Omental fat pad (tissue), 4 donors: ENCODE results near the gene COL9A3. TPM values are rescaled to one million over a fixed set of nuclear protein-coding genes. Genes with fewer than 3 reads are reported as not detected.
A peak's percentile ranks its signal among the peaks of the same experiment; 100 is the strongest.

Source experiments
- ATAC-seq: fragments of 150-250 bp; one replicate; pipeline ENCODE4 v1.9.1; 2016; ENCODE audit warnings: mild to moderate bottlenecking, moderate library complexity; ENCODE audit not compliant: low FRiP score
- DNase-seq: peaks from one replicate; pipeline ENCODE4 v3.0.0-alpha.2; 2019; ENCODE audit warnings: low spot score
- total RNA-seq, 4 donors: library from RNA; depleted of rRNA; stranded (reverse); fragments of >200 nt; gene quantifications; one replicate each; pipeline ENCODE4 v1.1.0, GENCODE V29; 2016
- TF ChIP-seq, protein P1 (sequence below), 3 donors: fragments of 450-650 bp; IDR thresholded peaks; one replicate each; pipeline ENCODE4 v1.5.1; 2016 to 2017; ENCODE audit warnings: antibody characterized with exemption in 3 of 3, mild to moderate bottlenecking in 3 of 3, moderate library complexity in 2 of 3

Gene COL9A3
- total RNA-seq, 4 donors from 2014 or later = 2.3 to 6.3 (median 3.6) TPM

DNA sequence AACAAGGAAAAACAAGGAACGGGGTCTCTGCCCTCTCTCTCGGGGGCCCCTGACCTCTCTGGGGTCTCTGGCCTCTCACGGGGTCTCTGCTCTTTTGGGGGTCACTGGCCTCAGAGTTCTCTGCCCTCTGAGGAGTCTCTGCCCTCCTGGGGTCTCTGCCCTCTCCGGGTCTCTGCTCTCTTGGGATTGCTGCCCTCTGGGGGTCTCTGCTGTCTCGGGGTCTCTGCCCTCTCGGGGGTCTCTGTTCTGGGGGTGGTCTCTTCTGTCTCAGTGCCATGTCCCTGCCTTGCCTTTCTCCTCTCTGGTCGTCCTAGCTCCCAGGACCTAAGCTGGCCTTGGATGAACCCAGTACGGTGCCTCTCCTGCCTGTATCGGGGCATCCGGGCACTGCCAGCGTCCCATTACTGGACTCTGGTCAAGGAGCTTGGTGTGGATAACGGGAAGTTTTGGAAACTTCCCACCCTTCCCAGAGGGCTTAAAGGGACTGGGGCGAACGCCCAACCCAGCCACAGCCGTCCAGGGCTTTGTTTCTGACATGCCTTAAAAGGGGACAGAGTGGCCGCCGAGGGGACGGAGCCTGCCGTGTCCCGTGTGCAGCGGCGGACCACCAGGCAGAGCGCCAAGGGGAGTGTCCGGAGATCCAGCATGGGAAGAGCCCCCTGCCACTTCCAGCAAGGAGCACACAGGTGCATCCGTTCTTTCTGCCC lies 45.3 kb upstream of the COL9A3 start:
- no peak for DNase-seq
- TF ChIP-seq, protein P1, sequence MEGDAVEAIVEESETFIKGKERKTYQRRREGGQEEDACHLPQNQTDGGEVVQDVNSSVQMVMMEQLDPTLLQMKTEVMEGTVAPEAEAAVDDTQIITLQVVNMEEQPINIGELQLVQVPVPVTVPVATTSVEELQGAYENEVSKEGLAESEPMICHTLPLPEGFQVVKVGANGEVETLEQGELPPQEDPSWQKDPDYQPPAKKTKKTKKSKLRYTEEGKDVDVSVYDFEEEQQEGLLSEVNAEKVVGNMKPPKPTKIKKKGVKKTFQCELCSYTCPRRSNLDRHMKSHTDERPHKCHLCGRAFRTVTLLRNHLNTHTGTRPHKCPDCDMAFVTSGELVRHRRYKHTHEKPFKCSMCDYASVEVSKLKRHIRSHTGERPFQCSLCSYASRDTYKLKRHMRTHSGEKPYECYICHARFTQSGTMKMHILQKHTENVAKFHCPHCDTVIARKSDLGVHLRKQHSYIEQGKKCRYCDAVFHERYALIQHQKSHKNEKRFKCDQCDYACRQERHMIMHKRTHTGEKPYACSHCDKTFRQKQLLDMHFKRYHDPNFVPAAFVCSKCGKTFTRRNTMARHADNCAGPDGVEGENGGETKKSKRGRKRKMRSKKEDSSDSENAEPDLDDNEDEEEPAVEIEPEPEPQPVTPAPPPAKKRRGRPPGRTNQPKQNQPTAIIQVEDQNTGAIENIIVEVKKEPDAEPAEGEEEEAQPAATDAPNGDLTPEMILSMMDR (IDR thresholded peaks at IDR 0.05) = no peak
- ATAC-seq = no peak

DNA sequence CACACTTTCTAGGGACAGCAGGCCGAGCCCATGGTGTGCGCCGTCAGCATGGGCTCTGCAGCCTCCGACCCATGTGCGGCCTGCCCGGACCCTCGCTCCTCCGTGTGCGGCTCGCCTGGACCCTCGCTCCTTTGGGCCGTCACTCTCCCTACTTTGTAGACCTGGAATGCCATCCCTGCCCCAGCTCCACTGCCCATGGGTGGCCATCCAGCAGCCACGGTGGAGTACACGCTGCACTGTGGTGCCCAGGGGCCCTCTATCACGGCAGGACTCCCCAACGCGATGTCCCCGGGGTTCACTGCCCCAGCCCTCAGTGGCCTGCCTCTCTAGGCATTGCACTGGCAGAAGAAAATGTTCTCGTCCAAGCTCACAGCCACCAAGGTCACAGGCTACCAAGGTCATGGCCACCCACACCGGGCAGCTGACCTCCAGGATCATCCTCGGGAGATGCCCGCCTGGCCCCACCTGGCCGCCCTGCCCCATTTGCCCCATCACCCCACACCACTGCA lies 44.7 kb upstream of the COL9A3 start:
- TF ChIP-seq, protein P1 (IDR thresholded peaks at IDR 0.05) = no peak
- DNase-seq = no peak
- no peak for ATAC-seq

DNA sequence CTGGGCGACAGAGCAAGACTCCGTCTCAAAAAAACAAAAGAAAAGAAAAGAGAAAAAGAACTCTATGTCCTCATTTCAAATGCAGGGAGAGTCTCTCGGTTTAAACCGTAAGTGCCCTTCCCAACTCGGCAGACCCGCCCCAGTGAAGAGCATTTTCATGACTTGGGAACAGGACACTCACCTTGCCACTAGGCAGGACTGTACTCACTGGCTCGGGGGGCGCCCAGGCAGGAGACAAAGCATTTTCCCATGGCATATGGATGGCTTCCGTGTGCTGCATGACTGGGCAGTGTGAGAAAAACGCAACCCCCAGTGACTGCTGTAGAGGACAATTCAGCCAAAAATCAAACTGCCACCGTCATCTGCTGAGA lies 44.2 kb upstream of the COL9A3 start:
- TF ChIP-seq, protein P1 (IDR thresholded peaks at IDR 0.05) = no peak
- ATAC-seq = no peak

DNA sequence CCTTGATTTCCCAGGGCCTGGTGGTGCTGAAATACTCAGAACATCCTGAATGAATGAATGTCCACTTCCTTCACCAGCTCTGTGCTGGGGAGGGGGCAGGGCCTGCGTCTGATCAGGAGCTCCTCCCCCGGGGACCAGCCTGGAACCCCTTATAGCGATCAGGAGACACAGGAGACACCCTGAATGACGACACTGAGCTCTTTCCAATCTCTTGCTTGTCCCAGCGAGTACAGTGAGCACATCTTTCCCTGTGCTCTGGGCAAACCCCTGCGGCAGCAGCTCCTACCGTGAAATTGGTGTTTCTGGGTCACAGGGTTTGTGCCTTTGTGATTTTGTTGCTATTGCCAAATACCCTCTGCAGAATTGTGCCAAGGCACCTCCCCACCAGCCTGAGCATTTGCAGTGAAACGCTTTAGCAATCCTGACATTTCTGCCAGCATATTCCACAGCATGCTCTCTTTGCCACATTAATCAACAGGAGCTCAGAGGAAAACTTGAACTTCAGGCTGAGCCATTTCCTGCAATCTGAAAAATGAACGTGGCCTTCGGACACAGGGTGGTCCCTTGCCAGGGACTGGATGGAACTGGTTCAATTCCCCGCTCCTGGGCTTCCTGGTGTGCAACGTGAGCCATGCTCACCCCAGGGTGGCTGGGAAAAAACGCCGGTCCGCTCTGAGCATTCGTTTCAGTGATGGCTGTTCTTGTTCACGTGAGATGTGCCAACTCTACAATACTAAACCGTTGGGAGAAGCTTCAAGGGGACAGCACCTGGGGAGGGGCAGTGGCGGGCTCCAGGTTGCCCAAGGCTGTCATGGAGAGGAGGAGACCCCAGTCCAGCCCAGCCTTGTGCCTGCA lies 43.6 kb upstream of the COL9A3 start:
- no peak for DNase-seq
- peak; percentile 59 for ATAC-seq
- TF ChIP-seq, protein P1 (IDR thresholded peaks at IDR 0.05) = no peak

More for the DNA sequence above, 44.2 kb upstream of the COL9A3 start:
- no peak for DNase-seq

DNA sequence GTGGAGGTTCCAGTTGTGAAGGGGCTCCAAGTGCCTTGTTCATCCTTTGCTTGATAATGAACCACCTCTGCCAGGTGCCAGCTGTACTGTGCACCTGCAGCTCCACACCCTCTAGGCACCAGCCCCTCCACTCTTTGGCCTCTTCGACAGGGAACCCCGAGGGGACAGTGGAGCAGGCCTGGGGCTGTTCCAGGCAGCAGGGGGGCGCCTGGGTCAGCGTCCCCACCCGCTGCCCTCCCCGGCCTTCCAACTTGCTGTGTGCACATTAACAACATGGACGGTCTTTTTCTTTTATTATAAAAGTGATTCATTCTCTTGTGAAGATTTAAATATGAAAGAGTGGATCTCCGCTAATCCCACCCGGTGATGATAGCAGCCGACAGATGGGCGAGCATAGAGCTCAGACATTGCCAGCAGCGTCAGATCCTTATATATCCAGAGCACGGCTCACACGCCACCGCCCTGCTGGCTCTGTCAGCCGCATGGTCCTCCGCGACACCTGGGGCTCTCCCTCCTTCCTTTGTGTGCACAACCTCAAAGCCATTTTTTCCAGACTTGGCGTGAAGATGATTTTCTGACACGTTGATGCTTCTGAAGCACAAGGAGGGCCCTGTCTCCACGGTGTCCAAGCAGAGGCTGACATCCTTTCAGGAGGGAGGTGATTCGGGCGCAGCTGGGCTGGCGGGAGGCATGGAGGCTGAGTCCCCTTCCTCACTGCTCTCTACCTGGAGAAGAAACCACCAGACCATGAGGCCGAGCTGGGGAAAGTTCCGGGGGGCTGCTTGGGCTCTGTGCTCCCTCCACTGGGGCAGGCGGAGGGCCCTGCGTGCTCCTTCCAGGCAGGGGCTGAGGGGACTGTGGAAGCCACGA lies 42.8 kb upstream of the COL9A3 start:
- DNase-seq (no peak), ATAC-seq (no peak)
- TF ChIP-seq, protein P1 (IDR thresholded peaks at IDR 0.05) = no peak

DNA sequence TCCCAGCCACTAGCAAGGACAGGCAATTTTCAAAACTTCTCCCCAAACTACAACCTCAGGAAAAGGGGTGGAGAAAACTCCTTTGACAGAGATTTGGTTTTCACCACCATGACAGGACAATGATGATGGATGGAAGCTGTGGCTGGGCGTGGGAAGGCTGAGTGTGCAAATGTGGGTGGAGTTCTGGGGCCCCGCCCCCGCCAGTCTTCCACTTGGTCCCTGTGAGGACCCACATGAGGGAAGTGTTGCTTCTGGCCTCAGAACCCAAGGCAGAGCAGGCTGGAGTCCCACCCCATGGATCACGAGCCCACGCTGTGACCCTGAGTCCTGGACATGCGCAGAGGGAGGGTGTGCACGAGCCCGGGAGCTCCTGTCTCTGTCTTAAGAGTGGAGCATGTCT lies 42.1 kb upstream of the COL9A3 start:
- DNase-seq = no peak
- no peak for ATAC-seq

More for the DNA sequence above, 42.1 kb upstream of the COL9A3 start:
- TF ChIP-seq, protein P1 (IDR thresholded peaks at IDR 0.05) = no peak
